ENCODE data around the gene SYCP2.

Gene SYCP2

DNA sequence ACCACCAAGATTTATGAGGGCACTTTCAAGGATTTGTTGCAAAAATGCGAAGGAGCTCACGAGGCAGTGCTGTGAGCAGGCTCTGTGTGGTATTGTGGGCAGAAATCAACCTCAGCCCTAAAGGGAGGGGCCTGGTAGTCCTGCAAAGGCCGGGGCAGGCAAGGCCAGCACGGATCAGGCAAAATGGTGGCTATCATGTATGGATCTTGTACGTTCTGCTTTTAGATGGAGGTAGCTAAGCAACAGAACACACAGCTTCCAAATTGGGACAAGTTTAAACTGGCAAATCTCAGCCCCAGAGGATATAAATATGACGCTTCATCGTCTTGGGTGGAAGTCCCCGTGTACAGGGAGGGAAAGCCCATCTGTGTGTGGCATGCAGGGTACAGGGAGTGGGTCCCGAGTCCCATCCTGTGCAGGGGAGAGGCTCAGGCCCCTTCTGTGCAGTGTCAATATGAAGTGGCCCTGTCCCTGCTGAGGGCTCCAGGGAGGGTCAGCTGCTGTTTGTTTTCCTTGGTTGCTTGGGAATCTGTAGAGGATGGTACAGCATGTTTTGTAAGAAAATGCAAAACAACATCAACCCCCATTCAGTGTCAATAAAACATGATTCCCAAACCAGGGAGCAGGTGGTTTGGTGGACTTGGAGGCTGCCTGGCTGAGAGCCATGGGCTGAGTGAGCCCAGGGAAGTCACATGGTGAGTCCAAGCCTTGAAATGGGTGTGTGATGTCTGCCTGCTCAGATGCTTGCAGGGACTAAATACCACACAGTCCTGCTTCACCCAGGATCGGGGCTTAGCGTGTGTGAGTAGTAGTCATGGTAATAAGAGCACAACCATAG is 113.0 kb downstream of the SYCP2 start:
- DNase-seq: peak; percentile 79

GRCh38 chr20:59819496-59820203 is 113.8 kb downstream of the SYCP2 start:
- DNase-seq: no peak

DNA sequence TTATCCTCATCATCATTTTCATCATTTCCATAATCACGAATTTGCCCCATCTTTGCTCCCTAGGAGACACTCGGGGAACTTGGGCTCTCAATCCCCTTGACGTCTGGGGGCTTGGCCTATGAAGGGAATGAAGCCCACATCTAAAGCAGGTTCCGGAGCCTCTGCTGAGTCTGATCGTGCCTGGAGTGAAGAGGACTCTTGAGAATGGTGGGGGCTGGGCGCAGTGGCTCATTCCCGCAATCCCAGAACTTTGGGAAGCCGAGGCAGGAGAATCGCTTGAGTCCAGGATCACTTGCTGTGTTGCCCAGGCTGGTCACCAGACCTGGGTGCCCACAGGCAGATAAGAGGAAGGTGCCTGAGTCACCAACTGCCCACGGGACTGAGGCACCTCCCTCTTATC is 114.5 kb downstream of the SYCP2 start:
- DNase-seq: no peak

- DNase-seq: no peak
These were observed 115.4 kb downstream of the SYCP2 start for GRCh38 chr20:59817846-59818615.

- DNase-seq: no peak
These were observed 116.0 kb downstream of the SYCP2 start for GRCh38 chr20:59817406-59817805.

GRCh38 chr20:59816146-59816738 is 117.2 kb downstream of the SYCP2 start:
- no peak for DNase-seq

- no peak for DNase-seq
These were observed 118.5 kb downstream of the SYCP2 start for GRCh38 chr20:59814840-59815340.

DNA sequence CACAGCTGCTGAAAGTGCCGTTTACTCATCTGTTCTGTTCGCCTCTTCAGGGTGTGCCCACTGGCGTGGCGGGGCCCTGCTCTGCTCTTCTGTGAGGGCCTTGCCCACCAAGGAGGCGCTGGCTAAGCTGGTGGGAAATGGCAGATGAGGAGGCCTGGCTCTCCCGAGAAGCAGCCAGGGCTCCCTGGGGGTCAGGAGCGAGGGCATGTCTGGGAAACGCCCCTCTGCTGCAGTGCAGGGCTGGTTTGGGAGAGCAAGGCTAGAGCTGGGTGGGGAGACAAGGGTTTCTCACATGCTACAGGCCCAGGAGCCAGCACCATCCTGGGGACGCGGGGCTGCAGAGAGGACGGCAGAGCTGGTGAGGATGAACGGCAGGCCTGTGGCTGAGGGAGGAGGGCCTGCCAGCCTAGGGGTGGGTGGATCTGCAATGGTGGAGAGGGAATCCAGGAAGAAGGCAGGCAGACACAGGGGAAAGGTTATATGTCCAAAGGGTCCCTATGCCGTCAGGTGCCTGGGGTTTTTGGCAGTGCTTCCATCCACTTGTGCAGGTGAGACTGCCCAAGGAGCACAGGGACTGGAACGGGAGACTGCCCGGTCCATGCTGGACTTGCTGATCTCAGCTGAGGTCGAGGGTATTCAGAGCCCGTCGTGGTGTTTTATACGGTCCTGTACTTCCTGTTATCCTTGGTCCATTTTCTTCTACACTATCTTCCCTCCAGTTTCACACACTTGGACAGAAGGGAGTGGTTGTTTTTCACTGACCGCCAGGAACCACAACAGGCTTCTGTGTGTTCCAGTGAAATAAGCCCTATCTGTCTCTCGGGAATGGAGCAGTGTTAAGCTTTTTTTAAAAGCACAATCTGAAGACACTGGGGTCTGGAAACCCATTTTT is 119.2 kb downstream of the SYCP2 start:
- DNase-seq: no peak

Data from NCI-H2029 treated with DMSO at 0.1 percent for 48 hours (cell line).